Adrenal gland (tissue), 12 donors: ENCODE data around the gene CYP2A13. TPM values are rescaled to one million over a fixed set of nuclear protein-coding genes. Genes with fewer than 3 reads are reported as not detected.
"Not testable (repeated sequence)": the region's sequence is repeated elsewhere in the genome, so short reads cannot be mapped to it uniquely, and the experiment has no call there.

Experiments used
- DNase-seq, 7 donors: peaks; one replicate each; pipeline ENCODE4 v3.0.0-alpha.2; 2019 to 2020
- H3K27ac ChIP-seq, 5 donors: fragments of 200-600 bp; sonication (generic) in 4 of 5; 1 replicate in 3 of 5; 2 replicates in 2 of 5; pipeline versions ENCODE4 v1.5.1 to v1.8.0; 2016 to 2020; ENCODE audit warnings: mild to moderate bottlenecking in 1 of 5
- H3K27me3 ChIP-seq: fragments of 200-600 bp; 2 replicates; pipeline ENCODE4 v1.8.0; 2021
- H3K36me3 ChIP-seq, 2 donors: fragments of 200-600 bp; replicated peaks in 1 of 2; 1 replicate in 1 of 2; 2 replicates in 1 of 2; pipeline versions ENCODE4 v1.5.1 to v1.8.0; 2018 to 2022
- H3K4me1 ChIP-seq, 2 donors: fragments of 200-600 bp; replicated peaks in 1 of 2; 1 replicate in 1 of 2; 2 replicates in 1 of 2; pipeline versions ENCODE4 v1.5.1 to v1.8.0; 2018 to 2021
- H3K4me3 ChIP-seq, 4 donors: fragments of 200-600 bp; sonication (generic) in 3 of 4; one replicate each; pipeline ENCODE4 v1.5.1; 2016 to 2018
- H3K9me3 ChIP-seq, 3 donors: fragments of 200-600 bp; sonication (generic) in 1 of 3; replicated peaks in 1 of 3; 1 replicate in 2 of 3; 2 replicates in 1 of 3; pipeline versions ENCODE4 v1.5.1 to v1.8.0; 2016 to 2021
- POLR2A ChIP-seq, 2 donors: fragments of 450-650 bp; IDR thresholded peaks; one replicate each; pipeline ENCODE4 v1.6.1; 2017; ENCODE audit warnings: antibody characterized with exemption in 2 of 2, mild to moderate bottlenecking in 2 of 2, moderate library complexity in 1 of 2
- WGBS, 4 donors: extraction: QIAGEN DNeasy Blood & Tissue Kit in 2 of 4; methylation state at CpG; one replicate each; pipeline versions ENCODE4 v1.1.5 to v1.1.7; 2013 to 2017; 5-methylcytosine and 5-hydroxymethylcytosine counted together
- intact Hi-C, 2 donors: fragments of 100-400 bp; cut with DNase I; formaldehyde crosslinking; loops; one replicate each; pipeline versions ENCODE4 v1.14.1 to v1.15.0; 2022 to 2023
- polyA plus RNA-seq, 3 donors: library from polyadenylated mRNA; stranded (reverse); fragments of 200-250 nt in 2 of 3; fragments of 350-450 nt in 1 of 3; fragmentation: Illumina TruSeq in 1 of 3; extraction: RNeasy Lipid Tissue Mini Kit (QIAGEN cat#74804) in 1 of 3; gene quantifications; one replicate each; pipeline ENCODE4 v1.2.3, GENCODE V29; 2013 to 2014
- total RNA-seq, 9 donors: library from RNA; depleted of rRNA in 4 of 9; stranded (reverse); fragments of >200 nt in 4 of 9; fragments of 120-200 nt in 1 of 9; fragmentation: NEBNext Ultra II Directional in 1 of 9; extraction: Animal tissue kit (Norgen Biotek cat#: 25700) in 1 of 9; gene quantifications; one replicate each; pipeline versions ENCODE4 v1.1.0 to v1.2.4, GENCODE V29; 2013 to 2023
- TF ChIP-seq, protein P1 (sequence below), 6 experiments: fragments of 450-650 bp in 4 of 6; fragments of 200-600 bp in 2 of 6; sonication (generic) in 1 of 6; IDR thresholded peaks; 1 replicate in 5 of 6; 2 replicates in 1 of 6; pipeline versions ENCODE4 v1.5.1 to v1.8.0; 2016 to 2021; ENCODE audit warnings: antibody characterized with exemption in 6 of 6, mild to moderate bottlenecking in 2 of 6, moderate library complexity in 1 of 6
- donor health status: healthy with polysubstance abuse.
- donor health status: Bipolar disorder and iron deficiency.
- donor health status: DM: yes; HTN: yes; CAD: no.
- donor health status: DM: no; HTN: no; CAD: no.
- donor health status: DM: no; HTN: no; CAD: no.
- donor health status: DM: yes; HTN: yes; CAD: no.

The CYP2A13 gene
- total and polyA plus RNA-seq, 12 donors, result not detected

DNA sequence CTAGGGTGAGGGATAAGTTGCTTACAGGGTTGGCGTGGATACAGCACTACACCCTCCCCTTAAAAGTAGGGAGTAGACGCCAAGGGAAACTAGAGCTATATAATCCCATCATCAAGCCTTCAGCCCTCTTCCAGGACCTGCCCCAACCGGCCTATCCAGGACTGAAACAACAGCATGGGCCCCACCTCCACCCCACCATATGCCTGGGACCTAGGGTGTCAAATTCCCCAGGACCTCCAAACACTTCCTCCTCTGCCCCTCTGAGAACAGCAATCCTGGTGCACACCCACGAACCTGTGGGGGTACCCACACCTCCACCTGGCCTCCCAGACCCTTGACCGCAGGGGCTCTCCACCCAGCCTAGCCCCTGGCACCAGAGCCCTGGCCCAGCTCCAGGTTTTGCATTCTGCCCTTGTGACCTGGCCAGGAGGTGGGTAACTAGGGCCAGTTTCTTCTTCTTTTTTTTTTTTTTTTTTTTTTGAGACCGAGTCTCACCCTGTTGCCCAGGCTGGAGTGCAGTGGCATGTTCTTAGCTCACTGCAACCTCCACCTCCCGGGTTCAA, 24.6 kb downstream of the CYP2A13 start:
- Histone ChIP-seq H3K4me3 (no peak overlapping the region), H3K36me3 (no peaks in the 10 kb centered on the region), H3K27ac (no peak overlapping the region), H3K4me1 (no peaks in the 10 kb centered on the region), H3K9me3 (no peaks in the 10 kb centered on the region), H3K27me3 (no peaks in the 10 kb centered on the region)
- intact Hi-C loops, result no loop called here
- TF ChIP-seq POLR2A (IDR thresholded peaks at IDR 0.05), result no peak
- TF ChIP-seq, protein P1, sequence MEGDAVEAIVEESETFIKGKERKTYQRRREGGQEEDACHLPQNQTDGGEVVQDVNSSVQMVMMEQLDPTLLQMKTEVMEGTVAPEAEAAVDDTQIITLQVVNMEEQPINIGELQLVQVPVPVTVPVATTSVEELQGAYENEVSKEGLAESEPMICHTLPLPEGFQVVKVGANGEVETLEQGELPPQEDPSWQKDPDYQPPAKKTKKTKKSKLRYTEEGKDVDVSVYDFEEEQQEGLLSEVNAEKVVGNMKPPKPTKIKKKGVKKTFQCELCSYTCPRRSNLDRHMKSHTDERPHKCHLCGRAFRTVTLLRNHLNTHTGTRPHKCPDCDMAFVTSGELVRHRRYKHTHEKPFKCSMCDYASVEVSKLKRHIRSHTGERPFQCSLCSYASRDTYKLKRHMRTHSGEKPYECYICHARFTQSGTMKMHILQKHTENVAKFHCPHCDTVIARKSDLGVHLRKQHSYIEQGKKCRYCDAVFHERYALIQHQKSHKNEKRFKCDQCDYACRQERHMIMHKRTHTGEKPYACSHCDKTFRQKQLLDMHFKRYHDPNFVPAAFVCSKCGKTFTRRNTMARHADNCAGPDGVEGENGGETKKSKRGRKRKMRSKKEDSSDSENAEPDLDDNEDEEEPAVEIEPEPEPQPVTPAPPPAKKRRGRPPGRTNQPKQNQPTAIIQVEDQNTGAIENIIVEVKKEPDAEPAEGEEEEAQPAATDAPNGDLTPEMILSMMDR (IDR thresholded peaks at IDR 0.05), result no peak
- 80 to 86% (median 82%) methylated on average over 7 of the region's 7 CpGs for WGBS, 4 donors
- DNase-seq, result no peak

DNA sequence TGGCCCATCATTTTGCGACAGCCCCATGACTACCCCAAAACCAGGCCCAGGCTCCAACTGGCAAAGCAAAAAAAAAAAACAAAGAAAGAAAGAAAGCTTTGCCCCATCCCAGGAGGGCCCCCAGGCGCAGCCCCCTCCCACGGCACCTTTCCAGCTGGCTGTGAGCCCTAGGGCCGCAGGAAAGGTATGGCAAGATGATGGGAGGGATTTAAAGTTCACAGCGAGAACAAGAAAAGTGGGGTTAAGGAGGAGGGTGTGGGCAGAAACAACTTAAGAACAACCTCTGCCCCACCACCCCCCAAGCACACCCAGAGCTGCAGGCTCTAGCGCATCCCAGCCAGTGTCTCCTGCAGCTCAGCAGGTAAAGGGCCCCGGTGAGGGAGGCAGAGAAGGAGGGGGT, 25.9 kb downstream of the CYP2A13 start, which contains the start of gene CYP2F1:
CYP2F1 (plus strand) TSS at position 301 of the 400 bp plus-strand sequence. CDS start 1,757 bp downstream, outside the sequence.
- intact Hi-C loops, result no loop called here

DNA sequence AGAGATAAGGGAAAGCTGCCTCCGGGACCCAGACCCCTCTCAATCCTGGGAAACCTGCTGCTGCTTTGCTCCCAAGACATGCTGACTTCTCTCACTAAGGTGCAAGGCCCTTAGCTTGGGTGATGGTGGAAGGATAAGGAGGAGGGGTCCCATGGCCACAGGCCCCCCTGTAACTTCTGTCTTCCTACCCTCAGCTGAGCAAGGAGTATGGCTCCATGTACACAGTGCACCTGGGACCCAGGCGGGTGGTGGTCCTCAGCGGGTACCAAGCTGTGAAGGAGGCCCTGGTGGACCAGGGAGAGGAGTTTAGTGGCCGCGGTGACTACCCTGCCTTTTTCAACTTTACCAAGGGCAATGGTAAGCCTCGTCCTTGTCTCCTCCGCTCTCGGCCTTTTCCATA, 28.0 kb downstream of the CYP2A13 start:
- no peak for TF ChIP-seq POLR2A (IDR thresholded peaks at IDR 0.05)
- TF ChIP-seq, protein P1 (IDR thresholded peaks at IDR 0.05), result no peak
- Histone ChIP-seq H3K4me1 (no peaks in the 10 kb centered on the region), H3K27me3 (no peaks in the 10 kb centered on the region), H3K9me3 (no peaks in the 10 kb centered on the region), H3K36me3 (no peaks in the 10 kb centered on the region), H3K4me3 (no peak overlapping the region), H3K27ac (no peak overlapping the region)
- intact Hi-C loops, result no loop called here
- DNase-seq, result no peak
- WGBS, 4 donors, result 71 to 96% (median 80%) methylated on average over 7 to 8 of the region's 8 CpGs

More for the DNA sequence above, 25.9 kb downstream of the CYP2A13 start, which contains the start of gene CYP2F1:
- TF ChIP-seq POLR2A (IDR thresholded peaks at IDR 0.05), result no peak
- TF ChIP-seq, protein P1 (IDR thresholded peaks at IDR 0.05), result no peak
- Histone ChIP-seq H3K27me3 (no peaks in the 10 kb centered on the region), H3K4me1 (no peaks in the 10 kb centered on the region), H3K36me3 (no peaks in the 10 kb centered on the region), H3K4me3 (no peak within 1 kb of the TSS), H3K27ac (no peak within 1 kb of the TSS), H3K9me3 (no peaks in the 10 kb centered on the region)
- DNase-seq, result no peak
- 70 to 80% (median 74%) methylated on average over 6 to 7 of the region's 7 CpGs for WGBS, 4 donors

DNA sequence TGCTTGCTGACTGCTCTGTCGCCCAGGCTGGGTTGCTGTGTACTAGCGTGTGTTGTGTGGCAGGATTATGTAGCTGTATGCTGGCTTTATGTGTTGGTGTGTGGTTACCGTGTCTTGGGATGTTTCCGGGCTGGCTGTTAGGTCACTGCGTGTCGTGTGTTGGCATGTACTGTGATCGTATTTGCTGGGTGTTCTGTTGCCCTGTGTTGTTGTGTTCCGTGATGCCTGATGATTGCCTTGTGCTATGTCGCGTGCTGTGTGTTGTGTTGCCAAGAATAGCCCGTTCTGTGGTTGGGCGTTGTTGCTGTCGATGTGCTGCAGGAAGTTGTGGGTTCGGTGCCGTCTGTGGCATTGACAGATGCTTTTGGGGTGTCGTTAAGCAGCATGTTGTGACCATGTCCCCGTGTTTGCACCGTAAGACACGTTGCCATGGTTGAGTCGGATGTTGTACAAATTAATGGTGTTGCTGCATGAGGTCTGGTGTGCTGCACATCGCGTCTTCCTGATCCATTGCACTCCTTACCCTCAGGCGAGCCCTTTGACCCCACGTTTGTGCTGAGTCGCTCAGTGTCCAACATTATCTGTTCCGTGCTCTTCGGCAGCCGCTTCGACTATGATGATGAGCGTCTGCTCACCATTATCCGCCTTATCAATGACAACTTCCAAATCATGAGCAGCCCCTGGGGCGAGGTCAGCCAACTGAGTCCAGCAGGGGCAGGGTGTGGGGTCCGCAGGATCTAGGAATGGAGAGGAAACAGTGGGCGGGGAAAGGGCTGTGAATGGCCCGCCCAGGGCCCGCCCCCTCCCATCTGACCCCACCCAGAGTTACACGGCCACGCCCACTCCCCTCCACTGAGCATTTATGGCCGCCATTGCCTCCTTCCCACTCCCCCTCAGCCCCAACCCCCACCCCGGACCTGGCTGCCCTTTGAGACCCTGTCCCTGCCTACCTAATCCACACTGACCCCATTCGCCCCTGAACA, 33.0 kb downstream of the CYP2A13 start:
- H3K27ac ChIP-seq, H3K4me3 ChIP-seq, DNase-seq, H3K27me3 ChIP-seq, H3K4me1 ChIP-seq, intact Hi-C loops, H3K36me3 ChIP-seq, H3K9me3 ChIP-seq: not testable (repeated sequence)
- 75 to 83% (median 81%) methylated on average over 30 to 37 of the region's 41 CpGs for WGBS, 4 donors

DNA sequence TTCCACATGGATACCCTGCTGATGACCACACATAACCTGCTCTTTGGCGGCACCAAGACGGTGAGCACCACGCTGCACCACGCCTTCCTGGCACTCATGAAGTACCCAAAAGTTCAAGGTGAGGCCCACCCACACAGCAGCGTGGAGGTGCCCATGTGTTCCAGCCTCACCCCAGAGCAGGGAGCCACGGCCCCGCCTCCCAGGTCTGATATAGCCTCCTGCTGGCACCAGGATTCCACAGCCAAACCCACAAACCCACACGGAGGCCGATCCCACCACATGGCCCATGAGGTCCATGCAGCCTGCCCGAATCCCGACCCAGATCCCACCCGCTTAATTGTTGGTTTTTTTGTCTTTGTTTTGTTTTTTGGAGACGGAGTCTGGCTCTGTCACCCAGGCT, 34.6 kb downstream of the CYP2A13 start:
- WGBS, 4 donors, result 75 to 86% (median 80%) methylated on average over 10 to 13 of the region's 13 CpGs

More for the DNA sequence above, 34.6 kb downstream of the CYP2A13 start:
- H3K27ac ChIP-seq, H3K4me1 ChIP-seq, H3K27me3 ChIP-seq, H3K9me3 ChIP-seq, H3K36me3 ChIP-seq, H3K4me3 ChIP-seq, DNase-seq, intact Hi-C loops: not testable (repeated sequence)
